ENCODE data around the gene CLIP1. TPM values are rescaled to one million over a fixed set of nuclear protein-coding genes. Genes with fewer than 3 reads are reported as not detected.

Gene CLIP1
- total RNA-seq, 1 experiment from 2014 or later, result 16.0 TPM

DNA sequence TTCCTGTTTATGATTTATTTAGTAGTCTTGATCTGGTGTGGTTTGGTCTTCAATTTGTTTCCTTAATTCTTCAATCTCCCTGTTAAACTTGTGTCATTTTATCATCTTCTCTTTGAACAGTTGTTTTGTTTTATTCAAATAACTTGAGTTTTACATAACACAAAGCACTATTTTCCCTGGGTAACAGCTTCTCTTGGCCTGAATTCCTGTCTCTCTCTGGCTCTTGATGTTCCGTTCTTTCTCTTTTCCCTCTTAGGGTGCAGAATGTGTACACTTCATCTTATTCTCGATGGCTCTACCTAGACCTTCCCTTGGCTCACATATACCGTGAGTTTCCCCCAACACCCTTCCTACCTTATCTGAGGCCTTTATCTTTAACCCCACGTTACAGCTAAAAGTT lies 119.4 kb downstream of the CLIP1 start:
- H3K4me1 ChIP-seq (ENCODE audit: low read length), result peaks cover 2% of the 10 kb centered on the region
- no peaks in the 10 kb centered on the region for H3K9me2 ChIP-seq (replicated peaks; ENCODE audit: insufficient read depth, low read length)
- H3K27me3 ChIP-seq (ENCODE audit: low read length), result no peaks in the 10 kb centered on the region
- H2AFZ ChIP-seq (ENCODE audit: low read length), result no peak overlapping the region
- H3K79me2 ChIP-seq (ENCODE audit: low read length), result no peaks in the 10 kb centered on the region
- H3K9me3 ChIP-seq (ENCODE audit: low read length), result no peaks in the 10 kb centered on the region
- DNase-seq, result no peak
- no peaks in the 10 kb centered on the region for H3K36me3 ChIP-seq (ENCODE audit: insufficient read depth, low read length)
- no peak overlapping the region for H3K4me2 ChIP-seq (ENCODE audit: low read depth, low read length, poor library complexity, severe bottlenecking)
- H3K4me3 ChIP-seq (ENCODE audit: low read length), result no peak overlapping the region
- H4K20me1 ChIP-seq (ENCODE audit: insufficient read depth, low read depth, low read length), result no peaks in the 10 kb centered on the region
- no peak overlapping the region for H3K9ac ChIP-seq (ENCODE audit: low read length)
- no peak overlapping the region for H3K27ac ChIP-seq (ENCODE audit: low read length)

DNA sequence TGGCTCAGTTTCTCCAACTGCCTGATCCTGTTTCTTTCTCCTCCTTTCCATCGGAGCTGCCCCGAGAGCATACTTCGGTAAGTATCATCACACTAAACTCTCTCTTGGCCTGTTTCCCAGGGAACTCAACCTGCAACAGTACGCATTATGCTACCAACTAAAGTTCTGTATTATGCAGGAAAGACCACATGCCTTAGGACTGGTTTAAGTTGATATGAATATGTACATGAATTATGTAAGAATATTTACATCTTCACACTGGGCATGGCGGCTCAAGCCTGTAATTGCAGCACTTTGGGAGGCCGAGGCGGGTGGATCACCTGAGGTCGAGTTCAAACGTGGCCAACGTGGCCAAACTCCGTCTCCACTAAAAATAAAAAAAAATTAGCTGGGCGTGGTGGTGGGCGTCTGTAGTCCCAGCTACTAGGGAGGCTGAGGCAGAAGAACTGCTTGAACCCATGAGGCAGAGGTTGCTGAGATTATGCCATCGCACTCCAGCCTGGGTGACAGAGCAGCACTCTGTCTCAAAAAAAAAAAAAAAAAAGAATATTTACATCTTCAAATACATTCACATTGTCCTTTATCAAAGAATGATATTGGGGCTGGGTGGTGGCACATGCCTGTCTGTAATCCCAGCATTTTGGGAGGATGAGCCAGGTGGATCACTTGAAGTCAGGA lies 124.3 kb downstream of the CLIP1 start:
- peak; percentile 22 for DNase-seq
- Histone ChIP-seq H3K27me3 (ENCODE audit: low read length) (no peaks in the 10 kb centered on the region), H2AFZ (ENCODE audit: low read length) (no peak overlapping the region), H3K9me2 (replicated peaks; ENCODE audit: insufficient read depth, low read length) (no peaks in the 10 kb centered on the region), H3K27ac (ENCODE audit: low read length) (no peak overlapping the region), H3K9ac (ENCODE audit: low read length) (no peak overlapping the region), H3K36me3 (ENCODE audit: insufficient read depth, low read length) (no peaks in the 10 kb centered on the region), H4K20me1 (ENCODE audit: insufficient read depth, low read depth, low read length) (no peaks in the 10 kb centered on the region), H3K4me1 (ENCODE audit: low read length) (no peaks in the 10 kb centered on the region), H3K4me2 (ENCODE audit: low read depth, low read length, poor library complexity, severe bottlenecking) (no peak overlapping the region), H3K9me3 (ENCODE audit: low read length) (no peaks in the 10 kb centered on the region), H3K79me2 (ENCODE audit: low read length) (no peaks in the 10 kb centered on the region), H3K4me3 (ENCODE audit: low read length) (no peak overlapping the region)

DNA sequence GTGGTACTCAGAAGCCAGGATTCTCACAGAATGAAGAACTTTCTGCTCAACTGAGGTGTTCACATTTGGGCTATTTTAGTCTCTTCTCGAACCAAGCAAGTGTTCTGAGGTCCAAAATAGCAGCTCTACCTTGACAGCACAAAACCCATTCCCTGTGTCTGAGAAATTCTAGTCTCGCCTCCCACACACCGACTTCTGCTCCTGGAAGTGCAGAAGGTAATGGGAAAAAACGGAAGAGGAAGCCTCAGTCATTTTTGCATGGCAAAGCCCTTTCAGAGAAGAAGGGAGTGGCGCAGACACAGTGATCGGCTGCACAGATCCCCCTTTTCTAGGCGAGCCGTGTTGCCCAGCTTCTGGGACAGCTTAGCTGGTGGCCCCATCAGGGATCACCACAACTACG lies 125.0 kb downstream of the CLIP1 start:
- Histone ChIP-seq H3K4me3 (ENCODE audit: low read length) (no peak overlapping the region), H3K4me2 (ENCODE audit: low read depth, low read length, poor library complexity, severe bottlenecking) (no peak overlapping the region), H3K9me2 (replicated peaks; ENCODE audit: insufficient read depth, low read length) (no peaks in the 10 kb centered on the region), H3K27ac (ENCODE audit: low read length) (no peak overlapping the region), H4K20me1 (ENCODE audit: insufficient read depth, low read depth, low read length) (no peaks in the 10 kb centered on the region), H3K4me1 (ENCODE audit: low read length) (no peaks in the 10 kb centered on the region), H3K9me3 (ENCODE audit: low read length) (no peaks in the 10 kb centered on the region), H3K9ac (ENCODE audit: low read length) (no peak overlapping the region), H3K27me3 (ENCODE audit: low read length) (no peaks in the 10 kb centered on the region), H2AFZ (ENCODE audit: low read length) (no peak overlapping the region), H3K36me3 (ENCODE audit: insufficient read depth, low read length) (no peaks in the 10 kb centered on the region), H3K79me2 (ENCODE audit: low read length) (no peaks in the 10 kb centered on the region)
- DNase-seq, result peak; percentile 16

DNA sequence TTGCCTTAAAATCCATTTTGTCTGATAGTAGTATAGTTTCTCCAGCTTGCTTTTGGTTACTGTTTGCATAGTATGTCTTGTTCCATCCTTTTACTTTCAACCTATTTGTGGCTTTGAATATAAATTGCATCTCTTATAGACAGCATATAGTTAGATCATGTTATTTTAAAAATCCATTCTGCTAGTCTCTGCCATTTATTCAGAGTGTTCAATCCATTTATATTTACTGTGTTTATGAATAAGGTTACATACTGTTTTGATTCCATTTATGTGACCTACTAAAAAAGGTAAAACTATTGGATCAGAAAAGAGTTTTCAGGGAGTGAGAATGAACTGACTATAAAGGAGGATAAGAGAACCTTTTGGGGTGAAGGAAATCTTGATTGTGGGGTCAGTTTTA lies 126.6 kb downstream of the CLIP1 start:
- Histone ChIP-seq H3K9me3 (ENCODE audit: low read length) (no peaks in the 10 kb centered on the region), H3K9ac (ENCODE audit: low read length) (no peak overlapping the region), H3K27ac (ENCODE audit: low read length) (no peak overlapping the region), H4K20me1 (ENCODE audit: insufficient read depth, low read depth, low read length) (no peaks in the 10 kb centered on the region), H3K36me3 (ENCODE audit: insufficient read depth, low read length) (no peaks in the 10 kb centered on the region), H3K4me2 (ENCODE audit: low read depth, low read length, poor library complexity, severe bottlenecking) (no peak overlapping the region), H3K79me2 (ENCODE audit: low read length) (no peaks in the 10 kb centered on the region), H3K27me3 (ENCODE audit: low read length) (no peaks in the 10 kb centered on the region), H3K4me1 (ENCODE audit: low read length) (no peaks in the 10 kb centered on the region), H2AFZ (ENCODE audit: low read length) (no peak overlapping the region), H3K4me3 (ENCODE audit: low read length) (no peak overlapping the region), H3K9me2 (replicated peaks; ENCODE audit: insufficient read depth, low read length) (no peaks in the 10 kb centered on the region)
- no peak for DNase-seq

DNA sequence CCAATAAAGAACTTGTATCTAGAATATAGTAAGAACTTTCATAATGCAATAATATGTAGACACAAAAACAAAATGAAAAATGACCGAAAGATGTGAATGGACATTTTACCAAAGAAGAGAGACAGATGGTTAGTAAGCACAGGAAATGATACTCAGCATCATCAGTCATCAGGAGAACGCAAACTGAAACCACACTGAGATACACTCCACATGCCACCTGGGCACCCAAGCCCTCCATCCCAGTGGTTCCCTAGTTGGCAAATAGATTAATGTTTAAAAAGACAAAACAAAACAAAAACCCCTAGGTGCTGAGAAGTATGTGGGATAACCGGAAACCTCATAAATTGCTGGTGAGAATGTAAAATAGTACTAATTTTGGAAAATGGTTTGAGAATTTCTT lies 129.4 kb downstream of the CLIP1 start:
- no peaks in the 10 kb centered on the region for H3K9me3 ChIP-seq (ENCODE audit: low read length)
- no peak overlapping the region for H2AFZ ChIP-seq (ENCODE audit: low read length)
- DNase-seq, result no peak
- H3K36me3 ChIP-seq (ENCODE audit: insufficient read depth, low read length), result no peaks in the 10 kb centered on the region
- H3K4me2 ChIP-seq (ENCODE audit: low read depth, low read length, poor library complexity, severe bottlenecking), result no peak overlapping the region
- no peaks in the 10 kb centered on the region for H3K4me1 ChIP-seq (ENCODE audit: low read length)
- H3K4me3 ChIP-seq (ENCODE audit: low read length), result no peak overlapping the region
- no peak overlapping the region for H3K27ac ChIP-seq (ENCODE audit: low read length)
- H4K20me1 ChIP-seq (ENCODE audit: insufficient read depth, low read depth, low read length), result no peaks in the 10 kb centered on the region
- no peaks in the 10 kb centered on the region for H3K9me2 ChIP-seq (replicated peaks; ENCODE audit: insufficient read depth, low read length)
- H3K9ac ChIP-seq (ENCODE audit: low read length), result no peak overlapping the region
- H3K27me3 ChIP-seq (ENCODE audit: low read length), result no peaks in the 10 kb centered on the region
- H3K79me2 ChIP-seq (ENCODE audit: low read length), result no peaks in the 10 kb centered on the region

DNA sequence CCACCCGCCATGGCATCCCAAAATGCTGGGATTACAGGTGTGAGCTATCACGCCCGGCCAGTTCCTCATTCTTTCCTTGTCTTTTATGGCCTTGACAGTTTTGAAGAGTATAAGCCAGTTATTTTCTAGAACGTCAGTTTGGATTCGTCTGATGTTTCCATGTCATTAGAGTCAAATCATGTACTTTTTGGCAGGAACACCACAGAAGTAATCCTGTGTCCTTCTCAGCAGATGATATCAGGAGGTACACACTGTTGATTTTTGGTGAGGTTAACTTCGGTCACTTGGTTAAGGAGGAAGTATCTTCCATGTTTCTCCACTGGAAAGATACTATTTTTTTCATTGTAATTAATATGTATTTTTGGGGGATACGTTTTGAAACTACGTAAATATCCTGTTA lies 131.0 kb downstream of the CLIP1 start:
- no peak for DNase-seq
- H3K27ac ChIP-seq (ENCODE audit: low read length), result no peak overlapping the region

DNA sequence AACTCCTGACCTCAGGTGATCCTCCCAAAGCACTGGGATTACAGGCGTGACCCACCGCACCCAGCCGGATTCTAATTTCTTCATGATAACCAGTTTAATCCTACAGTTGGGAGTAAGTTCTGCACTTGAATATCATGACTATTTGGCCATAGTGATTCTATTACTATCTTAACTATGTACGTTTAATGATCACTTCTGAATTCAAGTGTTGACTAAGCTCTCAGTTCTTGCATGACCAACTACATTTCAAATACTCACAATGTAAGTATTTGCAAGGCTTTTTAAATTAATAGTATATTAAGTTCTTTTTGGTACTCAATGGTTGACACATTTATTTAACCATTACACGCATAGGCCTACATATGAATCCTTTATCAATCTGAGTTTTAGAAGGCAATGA lies 138.8 kb downstream of the CLIP1 start:
- H3K4me3 ChIP-seq (ENCODE audit: low read length), result no peak overlapping the region
- no peaks in the 10 kb centered on the region for H3K36me3 ChIP-seq (ENCODE audit: insufficient read depth, low read length)
- H3K9ac ChIP-seq (ENCODE audit: low read length), result no peak overlapping the region
- H3K4me1 ChIP-seq (ENCODE audit: low read length), result peaks cover 5% of the 10 kb centered on the region; the same call in 1 of the 2 replicates
- no peaks in the 10 kb centered on the region for H3K9me2 ChIP-seq (replicated peaks; ENCODE audit: insufficient read depth, low read length)
- no peaks in the 10 kb centered on the region for H3K79me2 ChIP-seq (ENCODE audit: low read length)
- no peak overlapping the region for H2AFZ ChIP-seq (ENCODE audit: low read length)
- H3K27ac ChIP-seq (ENCODE audit: low read length), result no peak overlapping the region
- H4K20me1 ChIP-seq (ENCODE audit: insufficient read depth, low read depth, low read length), result no peaks in the 10 kb centered on the region
- no peak overlapping the region for H3K4me2 ChIP-seq (ENCODE audit: low read depth, low read length, poor library complexity, severe bottlenecking)
- no peaks in the 10 kb centered on the region for H3K9me3 ChIP-seq (ENCODE audit: low read length)
- peak; percentile 15 for DNase-seq
- no peaks in the 10 kb centered on the region for H3K27me3 ChIP-seq (ENCODE audit: low read length)

More for the DNA sequence above, 131.0 kb downstream of the CLIP1 start:
- H3K4me3 ChIP-seq (ENCODE audit: low read length), result no peak overlapping the region
- H3K4me1 ChIP-seq (ENCODE audit: low read length), result peaks cover 5% of the 10 kb centered on the region; the same call in 1 of the 2 replicates
- H4K20me1 ChIP-seq (ENCODE audit: insufficient read depth, low read depth, low read length), result no peaks in the 10 kb centered on the region
- no peaks in the 10 kb centered on the region for H3K79me2 ChIP-seq (ENCODE audit: low read length)
- no peaks in the 10 kb centered on the region for H3K27me3 ChIP-seq (ENCODE audit: low read length)
- H2AFZ ChIP-seq (ENCODE audit: low read length), result no peak overlapping the region
- no peaks in the 10 kb centered on the region for H3K36me3 ChIP-seq (ENCODE audit: insufficient read depth, low read length)
- no peaks in the 10 kb centered on the region for H3K9me3 ChIP-seq (ENCODE audit: low read length)
- no peak overlapping the region for H3K9ac ChIP-seq (ENCODE audit: low read length)
- no peak overlapping the region for H3K4me2 ChIP-seq (ENCODE audit: low read depth, low read length, poor library complexity, severe bottlenecking)
- no peaks in the 10 kb centered on the region for H3K9me2 ChIP-seq (replicated peaks; ENCODE audit: insufficient read depth, low read length)

DNA sequence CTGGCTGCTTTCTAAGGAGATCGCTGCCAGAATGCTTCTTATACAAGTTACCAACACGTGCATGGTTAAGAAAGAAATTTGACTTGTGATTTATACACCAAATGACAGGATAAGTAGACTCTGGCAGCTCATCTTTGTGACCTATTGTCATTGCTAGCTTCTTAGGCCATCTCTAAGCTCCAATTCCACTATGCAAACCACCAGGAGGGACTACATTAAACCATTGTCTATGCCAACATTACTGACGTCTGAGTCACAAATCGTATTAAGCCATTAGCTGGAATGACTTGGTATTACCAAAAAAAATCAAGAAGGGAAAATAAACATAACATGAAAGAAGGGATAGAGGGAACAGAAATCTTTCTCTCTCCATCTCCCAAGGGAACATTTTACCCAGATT lies 140.4 kb downstream of the CLIP1 start:
- no peak overlapping the region for H2AFZ ChIP-seq (ENCODE audit: low read length)
- H3K4me1 ChIP-seq (ENCODE audit: low read length), result no peaks in the 10 kb centered on the region
- H3K27ac ChIP-seq (ENCODE audit: low read length), result no peak overlapping the region
- no peaks in the 10 kb centered on the region for H3K9me2 ChIP-seq (replicated peaks; ENCODE audit: insufficient read depth, low read length)
- no peak overlapping the region for H3K9ac ChIP-seq (ENCODE audit: low read length)
- H3K9me3 ChIP-seq (ENCODE audit: low read length), result no peaks in the 10 kb centered on the region
- H3K79me2 ChIP-seq (ENCODE audit: low read length), result no peaks in the 10 kb centered on the region
- no peaks in the 10 kb centered on the region for H4K20me1 ChIP-seq (ENCODE audit: insufficient read depth, low read depth, low read length)
- no peak overlapping the region for H3K4me3 ChIP-seq (ENCODE audit: low read length)
- peak; percentile 38 for DNase-seq
- no peak overlapping the region for H3K4me2 ChIP-seq (ENCODE audit: low read depth, low read length, poor library complexity, severe bottlenecking)
- no peaks in the 10 kb centered on the region for H3K36me3 ChIP-seq (ENCODE audit: insufficient read depth, low read length)
- H3K27me3 ChIP-seq (ENCODE audit: low read length), result no peaks in the 10 kb centered on the region
